CD4-positive, alpha-beta T cell (primary cell): ENCODE measurements around the gene TAF4. TPM values are rescaled to one million over a fixed set of nuclear protein-coding genes. Genes with fewer than 3 reads are reported as not detected.
"Not testable (repeated sequence)": the region's sequence is repeated elsewhere in the genome, so short reads cannot be mapped to it uniquely, and the experiment has no call there.

ENCODE experiments used
- ATAC-seq: fragments of 200-7000 bp; cut with Tn5 transposase; one replicate; pipeline ENCODE4 v1.10.0; 2022; ENCODE audit warnings: mild to moderate bottlenecking; ENCODE audit not compliant: poor library complexity
- CTCF ChIA-PET: fragments of 350-600 bp; sonication (Branson Sonifier 250); formaldehyde crosslinking; loops from one replicate; lab custom pipeline; 2021; ENCODE audit warnings: antibody characterized with exemption, inconsistent platforms; lab: Charles Lee
- POLR2A ChIA-PET: fragments of 350-600 bp; sonication (Branson Sonifier 250); formaldehyde crosslinking; loops from one replicate; lab custom pipeline; 2021; ENCODE audit warnings: antibody characterized with exemption, inconsistent platforms; lab: Charles Lee
- DNase-seq, 14 experiments: peaks; one replicate each; pipeline ENCODE4 v3.0.0-alpha.2; 2013 to 2020; ENCODE audit warnings: mixed read lengths in 2 of 14
- H3K27ac ChIP-seq, 2 donors: one replicate each; pipeline versions ENCODE4 v1.5.1 to v1.7.0; 2013; ENCODE audit warnings: low read length in 2 of 2, low read depth in 1 of 2, mild to moderate bottlenecking in 1 of 2
- H3K27me3 ChIP-seq, 2 experiments: 1 replicate in 1 of 2; 2 replicates in 1 of 2; pipeline versions ENCODE4 v1.6.1 to v1.7.0; 2013; ENCODE audit warnings: low read length in 2 of 2, control low read depth in 1 of 2, mild to moderate bottlenecking in 1 of 2, moderate library complexity in 1 of 2; ENCODE audit not compliant: insufficient read depth in 2 of 2, control insufficient read depth in 1 of 2
- H3K36me3 ChIP-seq: one replicate; pipeline ENCODE4 v1.6.1; 2013; ENCODE audit warnings: low read length, control low read depth; ENCODE audit not compliant: insufficient read depth
- H3K4me1 ChIP-seq: one replicate; pipeline ENCODE4 v1.6.1; 2013; ENCODE audit warnings: low read length, control low read depth; ENCODE audit not compliant: insufficient read depth
- H3K4me3 ChIP-seq: one replicate; pipeline ENCODE4 v1.5.1; 2013; ENCODE audit warnings: mild to moderate bottlenecking, low read length, moderate library complexity
- H3K9me3 ChIP-seq, 2 experiments: 1 replicate in 1 of 2; 2 replicates in 1 of 2; pipeline versions ENCODE4 v1.6.1 to v1.7.0; 2013; ENCODE audit warnings: low read length in 2 of 2, mild to moderate bottlenecking in 2 of 2, control low read depth in 1 of 2, moderate library complexity in 1 of 2; ENCODE audit not compliant: control insufficient read depth in 1 of 2, insufficient read depth in 1 of 2
- H3K27ac Mint-ChIP-seq: one replicate; pipeline ENCODE4 v1.8.0; 2020; ENCODE audit warnings: mixed read lengths
- H3K27me3 Mint-ChIP-seq: one replicate; pipeline ENCODE4 v1.8.0; 2021; ENCODE audit warnings: mixed read lengths
- H3K36me3 Mint-ChIP-seq: one replicate; pipeline ENCODE4 v1.8.0; 2021; ENCODE audit warnings: low read depth, mixed read lengths
- H3K4me1 Mint-ChIP-seq: one replicate; pipeline ENCODE4 v1.8.0; 2021; ENCODE audit warnings: low read depth, mixed read lengths
- H3K4me3 Mint-ChIP-seq: one replicate; pipeline ENCODE4 v1.8.0; 2020; ENCODE audit warnings: mild to moderate bottlenecking, mixed read lengths
- H3K9me3 Mint-ChIP-seq: one replicate; pipeline ENCODE4 v1.8.0; 2020; ENCODE audit warnings: mixed read lengths
- intact Hi-C, 2 experiments: fragments of 100-400 bp; cut with DNase I in 1 of 2; cut with micrococcal nuclease in 1 of 2; formaldehyde crosslinking; loops; one replicate each; pipeline versions ENCODE4 v1.15.1 to v1.9.0; 2023 to 2025; cut with DNase I, micrococcal nuclease
- total RNA-seq, 174 experiments: library from RNA in 2 of 174; stranded (reverse) in 2 of 174; gene quantifications; one replicate each; pipeline ENCODE4 v1.2.3 and lab custom pipeline; 2021 to 2026
- TF ChIP-seq, protein P1 (sequence below): fragments of 200-600 bp; IDR thresholded peaks from one replicate; pipeline ENCODE4 v1.8.0; 2022; ENCODE audit warnings: antibody characterized with exemption, mild to moderate bottlenecking

Gene TAF4
- total RNA-seq, 2 experiments from 2014 or later: 11.1 to 12.5 TPM

DNA sequence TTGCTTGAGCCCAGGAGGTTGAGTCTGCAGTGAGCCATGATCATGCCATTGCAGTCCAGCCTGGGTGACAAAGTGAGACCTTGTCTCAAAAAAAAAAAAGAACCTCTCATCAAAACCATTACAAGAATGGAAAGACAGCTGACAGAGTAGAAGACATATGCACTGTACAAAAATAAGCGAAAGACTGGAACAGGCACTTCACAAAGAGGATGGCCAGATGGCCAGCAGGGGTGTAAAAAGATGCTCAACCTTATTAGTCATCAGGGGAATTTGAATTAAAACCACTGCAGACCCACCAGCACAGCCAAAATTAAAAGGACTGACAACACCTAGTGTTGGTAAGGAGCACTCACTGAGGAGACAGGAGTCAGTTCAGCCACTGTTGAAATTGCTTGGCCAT lies 13.5 kb upstream of the TAF4 start:
- POLR2A ChIA-PET: no interaction called here
- H3K9me3 Mint-ChIP-seq: peaks cover 7% of the 10 kb centered on the region

DNA sequence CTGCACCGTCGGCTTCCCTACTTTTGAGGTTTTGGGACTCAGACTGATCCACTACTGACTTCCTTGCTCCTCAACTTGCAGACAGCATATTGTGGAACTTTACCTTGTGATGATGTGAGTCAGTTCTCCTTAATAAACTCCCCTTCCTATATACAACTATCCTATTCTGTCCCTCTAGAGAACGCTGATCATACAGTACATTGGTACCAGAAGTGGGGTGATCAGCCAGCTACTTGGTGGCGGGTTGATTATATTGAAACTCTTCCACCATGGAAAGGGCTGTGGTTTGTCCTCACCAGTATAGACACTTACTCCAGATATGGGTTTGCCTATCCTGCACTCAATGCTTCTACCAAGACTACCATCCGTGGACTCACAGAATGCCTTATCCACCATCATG lies 7.6 kb upstream of the TAF4 start:
- Mint-ChIP-seq H3K27me3 (no peaks in the 10 kb centered on the region), H3K4me3 (no peak overlapping the region), H3K9me3 (peaks cover 12% of the 10 kb centered on the region), H3K36me3 (peaks cover 18% of the 10 kb centered on the region), H3K4me1 (peaks cover 6% of the 10 kb centered on the region), H3K27ac (no peak overlapping the region)
- H3K27ac ChIP-seq: no peak overlapping the region
- H3K4me1 ChIP-seq: no peaks in the 10 kb centered on the region
- H3K9me3 ChIP-seq: peaks cover 30 to 31% of the 10 kb centered on the region in 2 experiments
- intact Hi-C loops: no loop called here
- H3K27me3 ChIP-seq: no peaks in the 10 kb centered on the region
- no peaks in the 10 kb centered on the region for H3K36me3 ChIP-seq
- H3K4me3 ChIP-seq: no peak overlapping the region
- TF ChIP-seq, protein P1, sequence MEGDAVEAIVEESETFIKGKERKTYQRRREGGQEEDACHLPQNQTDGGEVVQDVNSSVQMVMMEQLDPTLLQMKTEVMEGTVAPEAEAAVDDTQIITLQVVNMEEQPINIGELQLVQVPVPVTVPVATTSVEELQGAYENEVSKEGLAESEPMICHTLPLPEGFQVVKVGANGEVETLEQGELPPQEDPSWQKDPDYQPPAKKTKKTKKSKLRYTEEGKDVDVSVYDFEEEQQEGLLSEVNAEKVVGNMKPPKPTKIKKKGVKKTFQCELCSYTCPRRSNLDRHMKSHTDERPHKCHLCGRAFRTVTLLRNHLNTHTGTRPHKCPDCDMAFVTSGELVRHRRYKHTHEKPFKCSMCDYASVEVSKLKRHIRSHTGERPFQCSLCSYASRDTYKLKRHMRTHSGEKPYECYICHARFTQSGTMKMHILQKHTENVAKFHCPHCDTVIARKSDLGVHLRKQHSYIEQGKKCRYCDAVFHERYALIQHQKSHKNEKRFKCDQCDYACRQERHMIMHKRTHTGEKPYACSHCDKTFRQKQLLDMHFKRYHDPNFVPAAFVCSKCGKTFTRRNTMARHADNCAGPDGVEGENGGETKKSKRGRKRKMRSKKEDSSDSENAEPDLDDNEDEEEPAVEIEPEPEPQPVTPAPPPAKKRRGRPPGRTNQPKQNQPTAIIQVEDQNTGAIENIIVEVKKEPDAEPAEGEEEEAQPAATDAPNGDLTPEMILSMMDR: no peak
- ChIA-PET POLR2A (no interaction called here), CTCF (no interaction called here)
- no peak for DNase-seq
- no peak for ATAC-seq

More for the DNA sequence above, 13.5 kb upstream of the TAF4 start:
- H3K27ac Mint-ChIP-seq: no peak overlapping the region
- no peak overlapping the region for H3K4me3 ChIP-seq
- no peaks in the 10 kb centered on the region for H3K4me1 ChIP-seq
- intact Hi-C loops: no loop called here
- H3K36me3 Mint-ChIP-seq: peaks cover 14% of the 10 kb centered on the region
- H3K27me3 Mint-ChIP-seq: no peaks in the 10 kb centered on the region
- ATAC-seq (no peak), DNase-seq (no peak)
- H3K36me3 ChIP-seq: no peaks in the 10 kb centered on the region
- H3K27me3 ChIP-seq: no peaks in the 10 kb centered on the region
- peaks cover 15 to 38% of the 10 kb centered on the region in 2 experiments for H3K9me3 ChIP-seq
- CTCF ChIA-PET: no interaction called here
- no peaks in the 10 kb centered on the region for H3K4me1 Mint-ChIP-seq
- TF ChIP-seq, protein P1: no peak
- H3K4me3 Mint-ChIP-seq: no peak overlapping the region
- H3K27ac ChIP-seq: no peak overlapping the region

DNA sequence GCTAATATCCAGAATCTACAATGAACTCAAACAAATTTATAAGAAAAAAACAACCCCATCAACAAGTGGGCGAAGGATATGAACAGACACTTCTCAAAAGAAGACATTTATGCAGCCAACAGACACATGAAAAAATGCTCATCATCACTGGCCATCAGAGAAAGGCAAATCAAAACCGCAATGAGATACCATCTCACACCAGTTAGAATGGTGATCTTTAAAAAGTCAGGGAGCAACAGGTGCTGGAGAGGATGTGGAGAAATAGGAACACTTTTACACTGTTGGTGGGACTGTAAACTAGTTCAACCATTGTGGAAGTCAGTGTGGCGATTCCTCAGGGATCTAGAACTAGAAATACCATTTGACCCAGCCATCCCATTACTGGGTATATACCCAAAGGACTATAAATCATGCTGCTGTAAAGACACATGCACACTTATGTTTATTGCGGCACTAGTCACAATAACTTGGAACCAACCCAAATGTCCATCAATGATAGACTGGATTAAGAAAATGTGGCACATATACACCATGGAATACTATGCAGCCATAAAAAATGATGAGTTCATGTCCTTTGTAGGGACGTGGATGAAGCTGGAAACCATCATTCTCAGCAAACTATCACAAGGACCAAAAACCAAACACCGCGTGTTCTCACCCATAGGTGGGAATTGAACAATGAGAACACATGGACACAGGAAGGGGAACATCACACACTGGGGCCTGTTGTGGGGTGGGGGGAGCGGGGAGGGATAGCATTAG lies 6.2 kb upstream of the TAF4 start:
- Mint-ChIP-seq H3K9me3 (peaks cover 12% of the 10 kb centered on the region), H3K4me1 (peaks cover 21% of the 10 kb centered on the region), H3K36me3 (peaks cover 23% of the 10 kb centered on the region)
- H3K27me3 ChIP-seq, H3K27ac Mint-ChIP-seq, H3K36me3 ChIP-seq, H3K4me3 Mint-ChIP-seq, intact Hi-C loops, POLR2A ChIA-PET, H3K27me3 Mint-ChIP-seq, ATAC-seq, H3K27ac ChIP-seq, H3K4me3 ChIP-seq, CTCF ChIA-PET, DNase-seq: not testable (repeated sequence)
- Histone ChIP-seq H3K4me1 (peaks cover 14% of the 10 kb centered on the region), H3K9me3 (peaks cover 25 to 31% of the 10 kb centered on the region in 2 experiments)
